Measurements from ENCODE around the gene LMBR1.
"Not testable (repeated sequence)": the region's sequence is repeated elsewhere in the genome, so short reads cannot be mapped to it uniquely, and the experiment has no call there.

LMBR1 gene

GRCh38 chr7:156903232-156903909 is 10.4 kb upstream of the LMBR1 start:
- no peak for DNase-seq (ENCODE audit: low read depth)

DNA sequence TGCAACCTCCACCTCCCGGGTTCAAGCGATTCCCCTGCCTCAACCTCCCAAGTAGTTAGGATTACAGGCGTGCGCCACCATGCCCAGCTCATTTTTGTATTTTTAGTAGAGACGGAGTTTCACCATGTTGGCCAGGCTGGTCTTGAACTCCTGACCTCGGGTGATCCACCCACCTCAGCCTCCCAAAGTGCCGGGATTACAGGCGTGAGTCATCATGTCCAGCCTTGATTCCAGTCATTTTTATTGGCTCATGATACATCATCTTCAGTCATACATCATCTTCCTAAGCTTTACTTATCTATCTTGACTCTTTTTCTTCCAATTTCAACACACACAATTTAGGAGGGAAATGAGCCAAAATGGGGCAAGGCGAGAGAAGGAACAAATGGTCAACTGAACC is 7.1 kb upstream of the LMBR1 start:
- DNase-seq (ENCODE audit: low read depth), result not testable (repeated sequence)

DNA sequence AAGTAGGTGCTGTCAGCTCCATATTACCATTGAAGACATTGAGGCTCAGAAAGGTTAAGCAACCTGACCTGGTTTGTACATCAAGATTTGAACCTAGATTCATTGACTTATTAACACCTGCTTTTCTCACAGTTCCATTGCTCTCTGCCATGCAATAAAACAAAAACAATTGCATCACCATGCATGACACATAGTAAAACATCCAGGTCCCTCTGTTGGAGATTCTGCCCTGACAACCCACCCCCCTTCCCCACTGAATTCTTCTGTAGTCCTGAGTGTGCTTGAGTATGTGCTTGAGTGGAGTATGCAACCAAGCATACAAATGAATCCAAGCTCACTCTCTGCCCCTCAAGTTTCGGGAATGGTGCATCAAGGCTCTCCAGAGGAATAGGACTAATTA is 6.0 kb upstream of the LMBR1 start:
- no peak for DNase-seq (ENCODE audit: low read depth)

DNA sequence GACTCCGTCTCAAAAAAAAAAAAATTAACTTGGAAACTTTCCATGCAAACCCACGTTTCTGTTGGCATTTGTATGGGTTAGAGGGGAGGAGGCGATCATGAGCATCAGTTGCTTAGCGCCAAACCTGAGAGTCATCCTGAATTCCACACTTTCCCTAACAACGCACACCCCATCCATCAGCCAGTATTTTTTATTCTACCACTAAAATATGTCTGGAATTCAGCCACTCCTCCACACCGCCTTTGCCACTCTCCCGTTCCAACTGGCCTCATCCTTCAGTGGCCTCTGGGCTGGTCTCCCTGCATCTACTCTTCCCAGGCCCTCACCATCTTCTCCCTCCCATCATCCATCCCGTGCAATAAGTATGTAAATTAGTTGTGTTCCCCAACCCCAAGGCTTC is 4.7 kb upstream of the LMBR1 start:
- no peak for DNase-seq (ENCODE audit: low read depth)

- DNase-seq (ENCODE audit: low read depth), result no peak
Measured at GRCh38 chr7:156896388-156897022, 3.5 kb upstream of the LMBR1 start.

GRCh38 chr7:156895024-156895780 is 2.2 kb upstream of the LMBR1 start:
- DNase-seq (ENCODE audit: low read depth), result no peak

DNA sequence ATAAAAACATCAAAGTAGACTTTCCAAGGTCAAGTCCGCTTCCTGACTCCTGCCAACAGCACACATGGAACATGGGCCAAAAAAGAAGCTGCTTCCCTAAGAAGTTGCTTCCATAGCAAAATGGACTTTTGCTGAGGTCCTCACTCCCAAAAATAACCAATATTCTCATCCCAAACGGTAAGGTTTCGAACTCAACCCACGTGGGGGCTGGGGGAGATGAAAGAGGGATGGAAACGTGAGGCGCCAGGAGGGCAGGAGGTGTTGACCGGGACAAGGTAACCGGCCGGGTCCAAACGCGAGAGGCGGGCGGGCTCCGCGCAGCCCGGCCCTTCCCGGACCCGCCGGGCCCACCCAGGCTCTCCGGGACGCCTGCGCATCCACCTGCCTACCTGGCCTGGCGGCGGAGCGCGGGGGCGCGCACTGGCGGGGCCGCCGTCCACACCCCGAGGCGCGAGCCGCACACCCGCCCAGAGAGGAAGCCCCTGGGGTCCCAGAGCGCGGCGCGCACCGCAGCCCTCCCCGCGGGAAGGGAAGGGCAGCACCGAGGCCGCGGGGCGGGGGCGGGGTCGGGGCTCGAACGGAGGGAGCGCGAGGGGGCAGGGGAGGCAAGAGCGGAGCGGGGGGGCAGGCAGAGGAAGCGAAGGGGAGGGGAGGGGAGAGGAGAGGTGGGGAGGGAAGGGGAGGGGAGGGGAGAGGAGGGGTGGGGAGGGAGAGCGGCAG is 742 bp downstream of the LMBR1 start:
- DNase-seq (ENCODE audit: low read depth), result peak; percentile 50

- no peak for DNase-seq (ENCODE audit: low read depth)
Measured at GRCh38 chr7:156889746-156890145, 3.2 kb downstream of the LMBR1 start.

GRCh38 chr7:156889089-156889488 is 3.9 kb downstream of the LMBR1 start:
- no peak for DNase-seq (ENCODE audit: low read depth)

DNA sequence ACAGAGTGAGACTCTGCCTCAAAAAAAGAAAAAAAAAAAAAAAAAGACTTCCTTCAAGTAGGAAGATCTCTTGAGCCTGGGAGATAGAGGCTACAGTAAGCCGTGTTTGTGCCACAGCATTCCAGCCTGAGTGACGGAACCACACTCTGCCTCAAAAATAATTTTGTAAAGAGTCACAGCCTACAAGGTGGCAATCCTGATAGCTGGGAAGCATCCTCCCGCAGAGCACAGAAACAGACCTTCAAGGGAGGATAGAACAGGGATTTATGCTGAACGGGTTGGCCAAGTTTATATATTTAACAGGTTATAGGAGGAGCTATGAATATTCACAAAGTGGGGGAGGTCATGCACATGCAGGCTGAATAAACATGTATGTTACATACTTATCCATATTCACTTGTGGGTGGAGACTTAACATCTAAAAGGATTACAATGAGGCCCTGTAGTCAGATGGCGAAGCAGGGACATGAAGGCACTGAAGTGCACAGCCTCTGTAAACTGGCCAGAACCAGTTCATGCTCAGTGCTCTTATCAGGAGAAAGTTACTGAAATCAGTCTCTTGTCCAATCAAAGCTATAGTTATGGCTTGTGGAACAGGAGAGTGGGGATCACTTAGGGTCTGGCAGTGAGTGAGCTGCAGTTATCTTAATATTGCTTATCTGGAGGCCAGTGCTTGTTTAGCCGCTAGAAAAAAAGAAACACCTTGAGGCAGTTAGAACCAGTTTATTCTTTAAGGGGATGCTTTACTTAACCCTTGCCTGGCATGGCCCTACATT is 6.8 kb downstream of the LMBR1 start:
- DNase-seq (ENCODE audit: low read depth), result no peak

GRCh38 chr7:156881679-156882078 is 11.3 kb downstream of the LMBR1 start:
- no peak for DNase-seq (ENCODE audit: low read depth)

- DNase-seq (ENCODE audit: low read depth), result no peak
Measured at GRCh38 chr7:156875766-156876165, 17.2 kb downstream of the LMBR1 start.

- not testable (repeated sequence) for DNase-seq (ENCODE audit: low read depth)
Measured at GRCh38 chr7:156868363-156868762, 24.6 kb downstream of the LMBR1 start.

GRCh38 chr7:156865493-156865892 is 27.5 kb downstream of the LMBR1 start:
- DNase-seq (ENCODE audit: low read depth), result no peak

DNA sequence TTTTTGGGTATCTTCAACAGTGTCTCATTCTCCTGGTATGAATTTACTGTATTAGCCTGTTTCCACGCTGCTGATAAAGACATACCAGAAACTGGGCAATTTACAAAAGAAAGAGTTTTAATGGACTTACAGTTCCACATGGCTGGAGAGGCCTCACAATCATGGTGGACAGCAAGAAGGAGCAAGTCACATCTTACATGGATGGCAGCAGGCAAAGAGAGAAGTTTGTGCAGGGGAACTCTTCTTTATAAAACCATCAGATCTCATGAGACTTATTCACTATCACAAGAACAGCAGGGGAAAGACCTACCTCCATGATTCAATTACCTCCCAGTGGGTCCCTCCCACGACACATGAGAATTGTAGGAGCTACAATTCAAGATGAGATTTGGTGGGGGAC is 31.0 kb downstream of the LMBR1 start:
- DNase-seq (ENCODE audit: low read depth), result not testable (repeated sequence)

- no peak for DNase-seq (ENCODE audit: low read depth)
Measured at GRCh38 chr7:156861212-156861611, 31.8 kb downstream of the LMBR1 start.

DNA sequence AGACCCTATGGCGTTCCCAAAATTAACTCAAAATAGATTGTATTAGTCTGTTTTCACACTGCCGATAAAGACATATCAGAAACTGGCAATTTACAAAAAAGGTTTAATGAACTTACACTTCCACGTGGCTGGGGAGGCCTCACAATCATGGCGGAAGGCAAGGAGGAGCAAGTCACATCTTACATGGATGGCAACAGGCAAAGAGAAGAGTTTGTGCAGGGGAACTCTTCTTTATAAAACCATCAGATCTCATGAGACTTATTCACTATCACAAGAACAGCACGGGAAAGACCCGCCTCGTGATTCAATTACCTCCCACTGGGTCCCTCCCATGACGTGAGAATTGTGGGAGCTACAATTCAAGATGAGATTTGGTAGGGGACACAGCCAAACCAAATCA is 32.9 kb downstream of the LMBR1 start:
- not testable (repeated sequence) for DNase-seq (ENCODE audit: low read depth)

DNA sequence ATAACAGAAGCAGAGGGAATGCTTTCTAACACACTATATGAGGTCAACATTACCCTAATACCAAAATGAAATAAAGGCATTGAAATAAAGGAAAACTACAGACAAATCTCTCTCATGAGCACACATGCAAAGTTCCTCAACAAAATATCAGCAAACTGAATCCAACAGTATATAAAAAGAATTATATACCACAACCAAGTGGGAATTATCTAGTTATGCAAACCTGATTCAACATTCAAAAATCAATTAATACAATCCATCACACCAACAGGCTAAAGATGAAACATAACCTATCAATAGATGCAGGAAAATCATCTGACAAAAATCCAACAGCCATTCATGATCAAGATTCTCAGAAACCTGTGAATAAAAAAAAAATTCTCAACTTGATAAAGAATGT is 34.5 kb downstream of the LMBR1 start:
- no peak for DNase-seq (ENCODE audit: low read depth)

- DNase-seq (ENCODE audit: low read depth), result no peak
Measured at GRCh38 chr7:156857757-156858156, 35.2 kb downstream of the LMBR1 start.

- no peak for DNase-seq (ENCODE audit: low read depth)
Measured at GRCh38 chr7:156854654-156855053, 38.3 kb downstream of the LMBR1 start.

DNA sequence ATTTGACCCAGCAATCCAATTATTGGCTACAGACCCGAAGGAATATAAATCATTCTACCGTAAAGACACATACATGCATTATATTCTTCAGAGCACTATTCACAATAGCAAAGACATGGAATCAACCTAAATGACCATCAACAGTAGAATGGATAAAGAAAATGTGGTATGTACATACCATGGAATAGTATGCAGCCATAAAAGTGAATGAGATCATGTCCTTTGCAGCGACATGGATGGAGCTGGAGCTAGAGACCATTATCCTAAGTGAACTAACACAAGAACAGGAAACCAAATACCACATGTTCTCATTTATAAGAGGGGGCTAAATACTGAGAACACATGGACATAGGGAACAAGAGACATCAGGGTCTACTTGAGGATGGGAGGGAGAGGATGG is 44.0 kb downstream of the LMBR1 start:
- no peak for DNase-seq (ENCODE audit: low read depth)

Measured in T follicular helper cell (primary cell).